NCI-H1092 treated with DMSO at 0.1 percent for 48 hours (cell line): ENCODE results near the gene SEMA6A.

Source experiments
- DNase-seq: peaks from one replicate; lab custom pipeline; 2025; lab: John Stamatoyannopoulos, UW

The SEMA6A gene

GRCh38 chr5:116402235-116402634, 172.4 kb downstream of the SEMA6A start:
- no peak for DNase-seq

GRCh38 chr5:116401576-116401975, 173.0 kb downstream of the SEMA6A start:
- no peak for DNase-seq

GRCh38 chr5:116396476-116397099, 178.0 kb downstream of the SEMA6A start:
- no peak for DNase-seq

DNA sequence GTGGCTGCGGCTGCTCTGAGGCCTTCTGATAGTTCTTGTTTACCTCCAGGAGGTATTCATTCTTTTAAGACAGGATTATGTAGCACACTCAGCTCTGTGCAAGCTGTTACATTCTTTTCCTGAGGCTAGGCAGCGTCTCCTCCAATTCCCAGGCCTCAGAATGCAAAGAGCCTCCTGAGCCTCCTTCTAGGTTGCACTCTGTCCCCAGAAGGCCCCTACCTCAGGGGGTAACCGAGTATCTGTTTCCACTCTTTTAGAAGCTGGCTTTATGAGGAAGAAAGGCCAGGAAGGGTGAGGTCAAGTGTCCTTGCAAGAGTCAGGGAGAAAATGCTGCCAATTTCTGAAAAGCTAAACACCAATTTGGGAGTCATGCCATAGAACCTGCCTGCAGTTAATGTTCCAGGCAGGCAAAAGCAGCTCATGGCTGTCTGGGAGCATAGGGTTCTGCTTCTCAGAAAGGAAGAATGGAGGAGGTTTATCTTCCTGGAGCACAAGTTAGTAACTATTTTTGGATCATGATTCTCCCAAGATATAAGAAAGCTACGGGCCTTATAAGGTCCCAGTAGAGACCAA, 178.9 kb downstream of the SEMA6A start:
- peak; percentile 66 for DNase-seq

GRCh38 chr5:116395226-116395625, 179.4 kb downstream of the SEMA6A start:
- DNase-seq, result peak; percentile 89

DNA sequence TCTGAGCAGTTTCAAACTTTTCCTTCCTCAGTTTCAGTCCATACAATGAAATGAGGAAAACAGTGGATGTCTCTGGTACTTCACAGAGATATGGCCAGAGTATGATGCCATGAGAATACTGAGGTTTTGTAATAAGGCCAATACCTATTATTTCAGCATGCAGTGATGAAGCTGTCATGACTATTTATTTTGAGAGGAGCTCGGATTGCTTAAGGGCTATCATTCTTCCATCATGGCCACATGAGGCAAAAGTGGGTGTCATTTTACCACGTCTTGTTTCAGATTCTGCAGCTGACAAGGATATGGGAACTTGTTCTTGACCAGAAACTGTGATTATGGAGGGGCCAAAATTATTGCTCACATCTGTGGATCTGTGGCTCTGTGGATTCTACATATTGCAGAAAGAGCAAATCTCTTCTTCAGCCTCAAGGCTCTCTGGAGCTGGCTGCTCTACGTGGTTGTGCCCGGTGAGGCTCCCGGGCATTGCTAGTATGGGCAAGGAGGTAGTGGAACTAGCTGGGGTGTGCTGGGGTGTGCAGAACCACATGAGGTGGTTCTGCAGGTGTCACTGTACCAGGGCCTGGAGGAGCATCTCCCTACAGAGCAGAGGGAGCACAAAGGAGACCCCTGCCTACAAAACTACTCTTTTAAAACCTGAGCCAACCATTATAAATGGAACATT, 180.3 kb downstream of the SEMA6A start:
- DNase-seq, result no peak
